ENCODE measurements around the gene EEF2.
"Not testable (repeated sequence)": the region's sequence is repeated elsewhere in the genome, so short reads cannot be mapped to it uniquely, and the experiment has no call there.

GRCh38 chr19:3947316-3947933 is 37.8 kb downstream of the EEF2 start:
- TF ChIP-seq, protein P1, sequence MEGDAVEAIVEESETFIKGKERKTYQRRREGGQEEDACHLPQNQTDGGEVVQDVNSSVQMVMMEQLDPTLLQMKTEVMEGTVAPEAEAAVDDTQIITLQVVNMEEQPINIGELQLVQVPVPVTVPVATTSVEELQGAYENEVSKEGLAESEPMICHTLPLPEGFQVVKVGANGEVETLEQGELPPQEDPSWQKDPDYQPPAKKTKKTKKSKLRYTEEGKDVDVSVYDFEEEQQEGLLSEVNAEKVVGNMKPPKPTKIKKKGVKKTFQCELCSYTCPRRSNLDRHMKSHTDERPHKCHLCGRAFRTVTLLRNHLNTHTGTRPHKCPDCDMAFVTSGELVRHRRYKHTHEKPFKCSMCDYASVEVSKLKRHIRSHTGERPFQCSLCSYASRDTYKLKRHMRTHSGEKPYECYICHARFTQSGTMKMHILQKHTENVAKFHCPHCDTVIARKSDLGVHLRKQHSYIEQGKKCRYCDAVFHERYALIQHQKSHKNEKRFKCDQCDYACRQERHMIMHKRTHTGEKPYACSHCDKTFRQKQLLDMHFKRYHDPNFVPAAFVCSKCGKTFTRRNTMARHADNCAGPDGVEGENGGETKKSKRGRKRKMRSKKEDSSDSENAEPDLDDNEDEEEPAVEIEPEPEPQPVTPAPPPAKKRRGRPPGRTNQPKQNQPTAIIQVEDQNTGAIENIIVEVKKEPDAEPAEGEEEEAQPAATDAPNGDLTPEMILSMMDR (conservative IDR thresholded peaks at IDR 0.05; ENCODE audit: low read depth, low read length), result not testable (repeated sequence)
- not testable (repeated sequence) for TF ChIP-seq EZH2 (IDR thresholded peaks at IDR 0.05; ENCODE audit: low read length, unreplicated experiment); EZH2phosphoT487 (IDR thresholded peaks at IDR 0.05; ENCODE audit: borderline replicate concordance, low read length)

All from PC-3 (cell line).